ENCODE results near the gene SPECC1L.

DNA sequence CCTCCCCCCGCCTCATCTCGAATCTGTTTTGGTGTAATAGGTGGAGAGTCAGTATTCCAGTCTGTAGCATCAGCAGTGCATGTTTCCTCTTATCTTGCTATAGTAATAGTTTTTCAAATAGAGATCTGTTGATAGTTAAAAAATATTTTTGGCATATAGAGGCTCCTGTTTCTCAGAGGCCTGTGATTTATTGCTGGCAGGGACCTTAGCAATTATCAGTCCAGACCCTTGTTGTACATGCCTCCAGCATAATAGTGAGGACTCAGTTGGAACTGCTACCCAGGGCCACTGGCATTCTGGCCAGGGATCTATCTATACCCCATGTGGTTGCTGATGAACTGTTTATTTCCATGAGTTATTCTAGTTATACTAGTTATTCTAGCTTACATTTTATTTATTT, 52.6 kb downstream of the SPECC1L start:
- no peak for TF ChIP-seq POLR2AphosphoS5 (IDR thresholded peaks at IDR 0.05)
- TF ChIP-seq POLR2A (IDR thresholded peaks at IDR 0.05; ENCODE audit: low read depth) = no peak
- TF ChIP-seq, protein P1, sequence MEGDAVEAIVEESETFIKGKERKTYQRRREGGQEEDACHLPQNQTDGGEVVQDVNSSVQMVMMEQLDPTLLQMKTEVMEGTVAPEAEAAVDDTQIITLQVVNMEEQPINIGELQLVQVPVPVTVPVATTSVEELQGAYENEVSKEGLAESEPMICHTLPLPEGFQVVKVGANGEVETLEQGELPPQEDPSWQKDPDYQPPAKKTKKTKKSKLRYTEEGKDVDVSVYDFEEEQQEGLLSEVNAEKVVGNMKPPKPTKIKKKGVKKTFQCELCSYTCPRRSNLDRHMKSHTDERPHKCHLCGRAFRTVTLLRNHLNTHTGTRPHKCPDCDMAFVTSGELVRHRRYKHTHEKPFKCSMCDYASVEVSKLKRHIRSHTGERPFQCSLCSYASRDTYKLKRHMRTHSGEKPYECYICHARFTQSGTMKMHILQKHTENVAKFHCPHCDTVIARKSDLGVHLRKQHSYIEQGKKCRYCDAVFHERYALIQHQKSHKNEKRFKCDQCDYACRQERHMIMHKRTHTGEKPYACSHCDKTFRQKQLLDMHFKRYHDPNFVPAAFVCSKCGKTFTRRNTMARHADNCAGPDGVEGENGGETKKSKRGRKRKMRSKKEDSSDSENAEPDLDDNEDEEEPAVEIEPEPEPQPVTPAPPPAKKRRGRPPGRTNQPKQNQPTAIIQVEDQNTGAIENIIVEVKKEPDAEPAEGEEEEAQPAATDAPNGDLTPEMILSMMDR (IDR thresholded peaks at IDR 0.05) = no peak
